ENCODE data around the gene SLC30A10.
"Not testable (repeated sequence)": the region's sequence is repeated elsewhere in the genome, so short reads cannot be mapped to it uniquely, and the experiment has no call there.

Gene SLC30A10

DNA sequence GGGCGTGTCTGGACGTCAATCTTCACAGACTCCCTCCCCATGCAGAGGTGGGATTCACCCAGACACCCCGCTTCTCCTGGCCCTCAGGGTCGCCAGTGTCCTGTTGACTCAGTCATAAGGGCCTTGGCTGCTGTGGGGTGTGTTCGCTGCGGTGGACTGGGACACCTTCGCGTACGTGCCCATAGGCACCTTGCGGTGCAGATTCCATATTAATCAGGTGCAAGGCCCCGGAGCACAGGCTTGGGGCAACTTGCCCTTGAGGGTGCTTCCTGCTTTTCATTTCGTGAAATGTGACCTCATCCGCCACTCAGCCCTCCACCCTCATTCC, 398 bp upstream of the SLC30A10 start:
- no peak for DNase-seq (ENCODE audit: low read depth in 1 of 2, low spot score in 1 of 2)

- DNase-seq (ENCODE audit: low read depth in 1 of 2, low spot score in 1 of 2), result no peak
Observed at GRCh38 chr1:219927298-219927955, 930 bp downstream of the SLC30A10 start.

GRCh38 chr1:219926363-219926998, 1.9 kb downstream of the SLC30A10 start:
- no peak for DNase-seq (ENCODE audit: low read depth in 1 of 2, low spot score in 1 of 2)

GRCh38 chr1:219924342-219924741, 4.0 kb downstream of the SLC30A10 start:
- no peak for DNase-seq (ENCODE audit: low read depth in 1 of 2, low spot score in 1 of 2)

DNA sequence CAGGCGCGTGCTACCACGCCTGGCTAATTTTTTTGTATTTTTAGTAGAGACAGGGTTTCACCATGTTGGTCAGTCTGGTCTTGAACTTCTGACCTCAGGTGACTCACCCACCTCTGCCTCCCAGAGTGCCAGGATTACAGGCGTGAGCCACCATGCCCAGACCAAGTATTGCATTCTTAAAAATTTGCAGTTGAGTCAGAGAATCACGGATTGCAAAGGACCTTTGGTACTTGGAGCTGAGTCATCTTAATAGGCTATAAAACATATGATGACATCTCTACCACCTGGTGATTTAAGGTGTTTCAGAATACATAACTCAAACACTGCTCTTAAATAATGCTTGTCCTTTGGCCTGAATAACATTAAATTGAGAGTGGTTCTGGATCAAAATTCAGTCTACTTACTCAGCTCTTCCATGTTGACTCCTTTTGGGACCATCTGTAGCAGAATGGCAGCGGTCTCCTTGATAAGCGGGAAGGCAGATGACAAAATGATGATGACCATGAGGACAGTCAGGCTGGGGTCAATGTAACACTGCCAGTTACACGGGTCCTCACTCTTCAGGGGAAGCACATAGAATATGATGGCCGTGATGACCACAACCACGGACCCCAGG, 10.4 kb downstream of the SLC30A10 start:
- DNase-seq (ENCODE audit: low read depth in 1 of 2, low spot score in 1 of 2), result no peak

DNA sequence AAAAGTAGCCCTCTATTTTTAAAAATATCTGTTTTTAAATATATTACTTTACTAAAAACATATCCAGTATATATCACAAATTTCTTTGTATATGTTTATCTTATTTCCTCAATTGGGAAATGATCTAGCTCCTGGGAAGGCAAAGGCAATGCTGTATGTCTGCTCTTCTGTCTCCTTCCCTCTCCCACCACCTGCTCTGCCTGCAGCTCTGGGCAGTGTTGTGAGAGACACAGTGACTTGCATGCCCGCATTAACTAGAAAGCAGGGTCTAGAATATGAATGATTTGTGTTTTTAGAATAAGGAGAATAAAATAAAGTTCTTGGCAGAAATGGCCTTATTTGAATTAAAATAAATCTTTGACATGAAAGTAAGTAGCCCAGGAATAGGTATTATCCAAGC, 11.1 kb downstream of the SLC30A10 start:
- DNase-seq (ENCODE audit: low read depth in 1 of 2, low spot score in 1 of 2), result no peak

- DNase-seq (ENCODE audit: low read depth in 1 of 2, low spot score in 1 of 2), result no peak
Observed at GRCh38 chr1:219916257-219916656, 12.1 kb downstream of the SLC30A10 start.

DNA sequence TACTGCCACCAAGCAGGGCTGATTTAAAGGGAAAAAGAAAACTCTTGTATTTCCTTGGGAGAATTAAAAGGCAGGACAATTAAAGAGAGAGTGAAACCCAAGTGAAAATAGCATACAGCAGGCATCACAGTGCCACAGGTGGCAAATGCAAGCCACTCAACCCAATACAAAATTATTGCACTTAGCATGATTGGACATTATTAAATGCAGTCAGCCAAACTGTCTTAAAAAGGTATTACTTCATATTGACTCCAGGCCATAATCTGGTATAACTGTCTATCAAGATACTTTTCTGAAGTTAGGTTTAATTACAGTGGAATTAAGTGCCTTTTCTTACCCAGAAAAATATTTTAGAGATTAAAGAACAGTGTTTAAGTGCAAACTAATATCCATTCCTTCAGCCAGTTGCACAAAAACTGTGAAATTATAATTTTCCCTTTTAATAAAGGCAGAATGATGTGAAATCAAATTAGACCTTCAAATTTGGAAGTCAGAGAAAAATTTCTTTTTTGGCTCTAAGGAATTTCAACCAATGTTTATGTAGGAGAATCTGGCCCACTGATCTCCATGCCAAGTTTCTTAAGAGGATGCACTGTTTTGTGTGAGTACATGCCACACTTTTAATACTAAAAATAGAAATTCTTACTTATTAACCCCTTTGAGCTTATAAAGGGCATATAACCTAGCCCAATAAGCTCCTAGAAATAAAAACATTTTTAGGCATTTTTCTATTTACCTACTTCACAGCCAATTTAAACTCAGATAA, 15.2 kb downstream of the SLC30A10 start:
- no peak for DNase-seq (ENCODE audit: low read depth in 1 of 2, low spot score in 1 of 2)

DNA sequence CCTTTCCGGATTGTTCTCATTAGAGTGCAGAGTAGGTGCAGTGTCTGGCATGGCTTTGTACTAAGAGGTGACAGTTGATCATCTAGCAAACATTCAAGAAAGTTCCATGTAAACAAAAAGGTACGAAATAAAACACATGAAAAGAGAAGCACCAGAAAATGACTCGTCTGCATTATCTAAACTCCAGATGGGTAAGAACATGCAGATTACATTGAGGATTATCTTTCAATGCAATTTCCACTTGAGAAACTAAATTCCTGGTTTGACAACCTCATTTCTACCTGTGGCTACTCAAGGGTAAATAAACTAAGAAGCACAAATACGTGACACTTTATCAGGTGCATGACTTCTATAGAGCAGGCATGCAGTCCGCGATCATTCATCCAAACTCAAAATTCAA, 17.6 kb downstream of the SLC30A10 start:
- no peak for DNase-seq (ENCODE audit: low read depth in 1 of 2, low spot score in 1 of 2)

DNA sequence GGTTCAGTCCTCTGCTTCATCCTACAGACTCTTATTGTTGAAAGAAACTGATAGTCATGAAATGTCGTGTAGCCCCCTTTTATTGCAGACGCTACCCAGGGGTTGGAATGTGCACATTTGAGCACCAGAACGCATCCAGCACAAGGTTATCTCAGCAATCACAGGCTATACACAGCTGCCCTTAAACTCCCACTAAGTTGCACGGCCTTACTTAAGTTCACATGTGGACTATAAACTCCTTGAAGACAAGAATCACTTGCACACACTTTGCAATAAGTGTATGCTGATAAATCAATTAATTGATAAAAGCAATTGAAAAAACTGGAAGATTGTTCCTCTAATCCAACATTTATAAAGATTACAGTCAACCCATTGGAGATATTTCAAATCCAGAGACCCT, 18.9 kb downstream of the SLC30A10 start:
- no peak for DNase-seq (ENCODE audit: low read depth in 1 of 2, low spot score in 1 of 2)

DNA sequence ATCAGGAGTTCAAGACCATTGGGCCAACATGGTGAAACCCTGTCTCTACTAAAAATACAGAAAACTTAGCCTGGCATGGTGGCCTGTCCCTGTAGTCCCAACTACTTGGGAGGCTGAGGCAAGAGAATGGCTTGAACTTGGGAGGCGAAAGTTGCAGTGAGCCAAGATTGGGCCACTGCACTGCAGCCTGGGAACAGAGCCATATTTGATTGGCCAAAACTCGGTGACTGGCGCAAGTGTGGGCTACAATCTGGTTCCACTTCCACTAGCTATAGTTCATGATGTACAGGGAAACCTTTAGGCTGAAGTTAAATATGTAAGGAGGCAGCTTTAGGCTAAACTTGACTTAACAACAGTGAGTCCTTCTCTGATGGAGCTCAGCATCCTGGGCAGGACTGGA, 20.2 kb downstream of the SLC30A10 start:
- DNase-seq (ENCODE audit: low read depth in 1 of 2, low spot score in 1 of 2), result no peak

- no peak for DNase-seq (ENCODE audit: low read depth in 1 of 2, low spot score in 1 of 2)
Observed at GRCh38 chr1:219907772-219908070, 20.6 kb downstream of the SLC30A10 start.

- no peak for DNase-seq (ENCODE audit: low read depth in 1 of 2, low spot score in 1 of 2)
Observed at GRCh38 chr1:219906924-219907771, 21.2 kb downstream of the SLC30A10 start.

DNA sequence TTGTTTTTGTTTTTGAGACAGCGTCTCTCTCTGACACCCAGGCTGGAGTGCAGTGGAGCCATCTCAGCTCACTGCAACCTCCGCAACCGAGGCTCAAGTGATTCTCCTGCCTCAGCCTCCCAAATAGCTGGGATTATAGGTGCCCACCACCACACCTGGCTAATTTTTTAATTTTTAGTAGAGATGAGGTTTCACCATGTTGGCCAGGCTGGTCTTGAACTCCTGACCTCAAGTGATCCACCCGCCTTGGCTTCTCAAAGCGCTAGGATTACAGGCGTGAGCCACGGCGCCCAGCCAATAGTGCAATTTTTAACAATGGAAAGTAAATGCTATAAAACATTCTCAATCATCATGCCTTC, 21.8 kb downstream of the SLC30A10 start:
- not testable (repeated sequence) for DNase-seq (ENCODE audit: low read depth in 1 of 2, low spot score in 1 of 2)

- no peak for DNase-seq (ENCODE audit: low read depth in 1 of 2, low spot score in 1 of 2)
Observed at GRCh38 chr1:219905524-219905923, 22.8 kb downstream of the SLC30A10 start.

DNA sequence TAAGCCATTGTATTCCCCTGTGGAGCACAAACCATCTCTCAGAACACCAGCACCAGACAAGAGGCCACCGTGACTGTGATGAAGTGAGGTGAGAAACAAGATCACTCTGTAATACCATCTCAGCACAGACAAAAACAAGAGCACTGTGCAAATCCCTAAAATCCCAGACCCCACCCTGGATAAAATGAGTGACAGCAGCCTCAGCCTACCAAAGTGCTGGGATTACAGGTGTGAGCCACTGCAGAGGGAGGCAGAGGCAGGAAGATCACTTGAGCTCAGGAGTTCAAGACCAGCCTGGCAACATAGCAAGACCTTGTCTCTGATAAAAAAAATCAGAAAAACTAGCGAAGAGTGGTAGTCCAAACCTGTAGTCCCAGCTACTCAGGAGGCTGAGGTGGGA, 23.4 kb downstream of the SLC30A10 start:
- no peak for DNase-seq (ENCODE audit: low read depth in 1 of 2, low spot score in 1 of 2)

- no peak for DNase-seq (ENCODE audit: low read depth in 1 of 2, low spot score in 1 of 2)
Observed at GRCh38 chr1:219903353-219903871, 24.9 kb downstream of the SLC30A10 start.

GRCh38 chr1:219902951-219903350, 25.4 kb downstream of the SLC30A10 start:
- DNase-seq (ENCODE audit: low read depth in 1 of 2, low spot score in 1 of 2), result no peak

- no peak for DNase-seq (ENCODE audit: low read depth in 1 of 2, low spot score in 1 of 2)
Observed at GRCh38 chr1:219900882-219901281, 27.5 kb downstream of the SLC30A10 start.

GRCh38 chr1:219900201-219900600, 28.2 kb downstream of the SLC30A10 start:
- no peak for DNase-seq (ENCODE audit: low read depth in 1 of 2, low spot score in 1 of 2)

- DNase-seq (ENCODE audit: low read depth in 1 of 2, low spot score in 1 of 2), result no peak
Observed at GRCh38 chr1:219898375-219898774, 30.0 kb downstream of the SLC30A10 start.
